Hypothalamus (tissue), 51 donors: ENCODE results near the gene HOXB5.

Experiments
- DNase-seq, 51 donors: peaks; one replicate each; lab custom pipeline; 2025; lab: John Stamatoyannopoulos, UW

Gene HOXB5

GRCh38 chr17:48593126-48593829, at the start of gene HOXB5:
TSS of gene HOXB5 (minus strand) at chr17:48593779. CDS start at chr17:48593682, 97 bp downstream.
- no peak for DNase-seq

GRCh38 chr17:48642843-48643696, 49.5 kb upstream of the HOXB5 start:
- DNase-seq = no peak

- DNase-seq = no peak
Observed at GRCh38 chr17:48642059-48642842, 48.7 kb upstream of the HOXB5 start.

- DNase-seq = no peak
Observed at GRCh38 chr17:48641541-48642058, 48.0 kb upstream of the HOXB5 start.

- DNase-seq = no peak
Observed at GRCh38 chr17:48640858-48641180, 47.2 kb upstream of the HOXB5 start.

GRCh38 chr17:48639982-48640857, 46.6 kb upstream of the HOXB5 start:
- no peak for DNase-seq

- DNase-seq = no peak
Observed at GRCh38 chr17:48639136-48639535, 45.6 kb upstream of the HOXB5 start.

GRCh38 chr17:48637323-48638260, 44.0 kb upstream of the HOXB5 start:
- no peak for DNase-seq

GRCh38 chr17:48636177-48637018, 42.8 kb upstream of the HOXB5 start:
- DNase-seq = peak in 8 of 51 donors; percentile 0 to 30 (median 7)

- no peak for DNase-seq
Observed at GRCh38 chr17:48634493-48635208, 41.1 kb upstream of the HOXB5 start.

GRCh38 chr17:48633266-48633677, 39.7 kb upstream of the HOXB5 start:
- DNase-seq = no peak

- DNase-seq = no peak
Observed at GRCh38 chr17:48632579-48633265, 39.1 kb upstream of the HOXB5 start.

- no peak for DNase-seq
Observed at GRCh38 chr17:48631693-48632578, 38.4 kb upstream of the HOXB5 start.

- no peak for DNase-seq
Observed at GRCh38 chr17:48630925-48631692, 37.5 kb upstream of the HOXB5 start.
